H1 (cell line): ENCODE results near the gene MACROD2. TPM values are rescaled to one million over a fixed set of nuclear protein-coding genes. Genes with fewer than 3 reads are reported as not detected.

ENCODE experiments used
- CTCF ChIA-PET: fragments of 300-600 bp; sonication (Branson Sonifier 250); formaldehyde crosslinking; loops from one replicate; lab custom pipeline; 2021; ENCODE audit not compliant: partially characterized antibody; lab: Charles Lee
- POLR2A ChIA-PET: fragments of 300-600 bp; sonication (Branson Sonifier 250); formaldehyde crosslinking; loops from one replicate; lab custom pipeline; 2021; ENCODE audit warnings: inconsistent platforms; ENCODE audit not compliant: partially characterized antibody; lab: Charles Lee
- DNase-seq, 2 experiments: peaks; one replicate each; pipeline versions ENCODE4 v3.0.0 to v3.0.0-alpha.2; 2010 to 2022; ENCODE audit warnings: low spot score in 2 of 2, low read depth in 1 of 2, mixed read lengths in 1 of 2
- FAIRE-seq: peaks from 2 replicates; lab custom pipeline; 2011; peaks lifted over from hg19 to GRCh38; lab: Jason Lieb, UNC
- H2AFZ ChIP-seq: 2 replicates; pipeline ENCODE4 v1.8.1; 2012; ENCODE audit warnings: low read length, inconsistent platforms
- H2AK5ac ChIP-seq: 2 replicates; pipeline ENCODE4 v1.6.1; 2013; ENCODE audit warnings: low read depth, low read length
- H2BK120ac ChIP-seq: replicated peaks from 2 replicates; pipeline ENCODE3; 2013; ENCODE audit warnings: low read depth, low read length, inconsistent platforms
- H2BK12ac ChIP-seq: 2 replicates; pipeline ENCODE4 v1.6.1; 2013; ENCODE audit warnings: low read depth, low read length
- H2BK15ac ChIP-seq: 2 replicates; pipeline ENCODE4 v1.6.1; 2013; ENCODE audit warnings: low read length
- H2BK20ac ChIP-seq: 2 replicates; pipeline ENCODE4 v1.6.1; 2013; ENCODE audit warnings: low read length
- H2BK5ac ChIP-seq: 2 replicates; pipeline ENCODE4 v1.6.1; 2013; ENCODE audit warnings: low read depth, low read length
- H3K14ac ChIP-seq: 2 replicates; pipeline ENCODE4 v1.6.1; 2013; ENCODE audit warnings: inconsistent platforms; ENCODE audit not compliant: insufficient read length
- H3K18ac ChIP-seq: 2 replicates; pipeline ENCODE4 v1.6.1; 2013; ENCODE audit warnings: low read length; ENCODE audit errors: extremely low read depth
- H3K23ac ChIP-seq: 2 replicates; pipeline ENCODE4 v1.6.1; 2013; ENCODE audit warnings: inconsistent platforms; ENCODE audit not compliant: insufficient read length
- H3K23me2 ChIP-seq: 2 replicates; pipeline ENCODE4 v1.6.1; 2013; ENCODE audit warnings: low read depth, low read length
- H3K27ac ChIP-seq: 2 replicates; pipeline ENCODE4 v1.6.1; 2011; ENCODE audit warnings: low read depth, low read length, inconsistent platforms
- H3K27me3 ChIP-seq, 4 experiments: replicated peaks in 1 of 4; 1 replicate in 1 of 4; 2 replicates in 3 of 4; pipeline versions ENCODE4 v1.6.1 to v1.8.1; 2011 to 2013; ENCODE audit warnings: low read length in 3 of 4, mild to moderate bottlenecking in 3 of 4, inconsistent platforms in 2 of 4, mixed read lengths in 2 of 4, moderate library complexity in 1 of 4; ENCODE audit not compliant: control insufficient read depth in 3 of 4, insufficient read depth in 3 of 4; ENCODE audit errors: extremely low read depth in 1 of 4
- H3K36me3 ChIP-seq, 4 experiments: 2 replicates each; pipeline versions ENCODE4 v1.6.1 to v1.8.1; 2011 to 2013; ENCODE audit warnings: mild to moderate bottlenecking in 4 of 4, low read length in 3 of 4, moderate library complexity in 2 of 4, control low read depth in 1 of 4, inconsistent platforms in 1 of 4; ENCODE audit not compliant: insufficient read depth in 4 of 4, control insufficient read depth in 2 of 4
- H3K4ac ChIP-seq: replicated peaks from 2 replicates; pipeline ENCODE3; 2013; ENCODE audit warnings: low read length, low read depth, mixed read lengths, inconsistent platforms; ENCODE audit not compliant: insufficient read length
- H3K4me1 ChIP-seq, 4 experiments: replicated peaks in 1 of 4; 1 replicate in 1 of 4; 2 replicates in 3 of 4; pipeline versions ENCODE4 v1.6.1 to v1.8.1; 2011 to 2013; ENCODE audit warnings: low read length in 3 of 4, inconsistent platforms in 2 of 4, mixed read lengths in 1 of 4; ENCODE audit not compliant: insufficient read depth in 4 of 4, control insufficient read depth in 3 of 4
- H3K4me2 ChIP-seq, 2 experiments: 2 replicates each; pipeline versions ENCODE4 v1.6.1 to v1.8.1; 2011 to 2013; ENCODE audit warnings: low read depth in 2 of 2, low read length in 2 of 2, control low read depth in 1 of 2, inconsistent platforms in 1 of 2, mild to moderate bottlenecking in 1 of 2; ENCODE audit not compliant: insufficient read depth in 1 of 2
- H3K4me3 ChIP-seq, 4 experiments: fragments of 200-600, 300-600 bp in 1 of 4; sonication (generic), shearing (Covaris generic), sonication (Bioruptor Twin) in 1 of 4; 2 replicates each; pipeline versions ENCODE4 v1.5.1 to v1.8.1; 2011 to 2016; ENCODE audit warnings: low read length in 4 of 4, low read depth in 3 of 4, control low read depth in 2 of 4, inconsistent platforms in 2 of 4, mild to moderate bottlenecking in 2 of 4, mixed read lengths in 1 of 4, moderate library complexity in 1 of 4; ENCODE audit not compliant: insufficient read depth in 2 of 4; ENCODE audit errors: extremely low read depth in 1 of 4
- H3K56ac ChIP-seq: replicated peaks from 2 replicates; pipeline ENCODE3; 2013; ENCODE audit warnings: low read depth, mild to moderate bottlenecking, mixed read lengths, low read length, inconsistent platforms; ENCODE audit not compliant: insufficient read length
- H3K79me1 ChIP-seq: 2 replicates; pipeline ENCODE4 v1.6.1; 2013; ENCODE audit warnings: low read depth, low read length, control low read depth
- H3K79me2 ChIP-seq, 2 experiments: 2 replicates each; pipeline versions ENCODE4 v1.6.1 to v1.8.1; 2012 to 2013; ENCODE audit warnings: low read length in 2 of 2, mild to moderate bottlenecking in 2 of 2, inconsistent platforms in 1 of 2; ENCODE audit not compliant: insufficient read depth in 2 of 2, control insufficient read depth in 1 of 2
- H3K9ac ChIP-seq, 4 experiments: replicated peaks in 1 of 4; 1 replicate in 1 of 4; 2 replicates in 3 of 4; pipeline versions ENCODE4 v1.6.1 to v1.8.1; 2011 to 2013; ENCODE audit warnings: low read depth in 3 of 4, low read length in 3 of 4, control low read depth in 2 of 4, mild to moderate bottlenecking in 2 of 4, moderate library complexity in 2 of 4, inconsistent platforms in 1 of 4; ENCODE audit errors: extremely low read depth in 1 of 4
- H3K9me3 ChIP-seq, 2 experiments: 2 replicates each; pipeline versions ENCODE4 v1.6.1 to v1.8.1; 2012 to 2013; ENCODE audit warnings: mild to moderate bottlenecking in 2 of 2, moderate library complexity in 2 of 2, control low read depth in 1 of 2, inconsistent platforms in 1 of 2, low read depth in 1 of 2, low read length in 1 of 2, mixed read lengths in 1 of 2; ENCODE audit not compliant: insufficient read depth in 2 of 2
- H4K20me1 ChIP-seq, 2 experiments: replicated peaks in 1 of 2; 2 replicates each; pipeline versions ENCODE3 to v1.8.1; 2011 to 2013; ENCODE audit warnings: inconsistent platforms in 2 of 2, low read length in 2 of 2, mild to moderate bottlenecking in 1 of 2; ENCODE audit not compliant: insufficient read depth in 2 of 2, control insufficient read depth in 1 of 2
- H4K5ac ChIP-seq: 2 replicates; pipeline ENCODE4 v1.6.1; 2013; ENCODE audit warnings: low read length, low read depth, mixed read lengths, inconsistent platforms; ENCODE audit not compliant: insufficient read length
- H4K8ac ChIP-seq: 2 replicates; pipeline ENCODE4 v1.8.0; 2013; ENCODE audit warnings: mild to moderate bottlenecking, moderate library complexity, low read length, inconsistent platforms; ENCODE audit not compliant: insufficient read depth; ENCODE audit errors: extremely low read depth
- H4K91ac ChIP-seq: replicated peaks from 2 replicates; pipeline ENCODE3; 2013; ENCODE audit warnings: low read length, mixed read lengths, inconsistent platforms; ENCODE audit not compliant: insufficient read length
- MAFK ChIP-seq: IDR thresholded peaks from 2 replicates; pipeline ENCODE4 v1.6.1; 2012; ENCODE audit warnings: low read depth, mild to moderate bottlenecking, improper control_type of control experiment, low read length
- ZNF274 ChIP-seq: IDR thresholded peaks from 2 replicates; pipeline ENCODE4 v1.7.0; 2012; ENCODE audit warnings: low read length, borderline replicate concordance; ENCODE audit errors: extremely low read depth
- WGBS, 2 experiments: shearing (Covaris generic) in 1 of 2; methylation state at CpG; one replicate each; pipeline versions ENCODE4 v1.1.6 to v1.1.7; 2013 to 2015; ENCODE audit warnings: low lambda C conversion rate in 2 of 2, mixed read lengths in 2 of 2, inconsistent platforms in 1 of 2, low coverage in 1 of 2, missing lambda C conversion rate in 1 of 2; ENCODE audit not compliant: insufficient replicate concordance in 2 of 2, insufficient coverage in 1 of 2, insufficient read length in 1 of 2; ENCODE audit errors: extremely low coverage in 1 of 2, missing lambda C conversion rate in 1 of 2; 5-methylcytosine and 5-hydroxymethylcytosine counted together
- polyA plus RNA-seq, 7 experiments: library from polyadenylated mRNA; depleted of rRNA in 3 of 7; stranded (reverse) in 5 of 7; unstranded in 2 of 7; fragments of >200 nt in 5 of 7; fragments of 200-250 nt in 2 of 7; gene quantifications; 1 replicate in 5 of 7; 2 replicates in 1 of 7; 4 replicates in 1 of 7; pipeline versions ENCODE4 v1.2.1 to v1.2.3, GENCODE V29; 2011 to 2013; ENCODE audit warnings: missing spikeins in 2 of 7, mixed read lengths in 2 of 7
- total RNA-seq: library from RNA; stranded (reverse); fragmentation: NEBNext Ultra II Directional; extraction: Animal tissue kit (Norgen Biotek cat#: 25700); gene quantifications from 2 replicates; pipeline ENCODE4 v1.2.1, GENCODE V29; 2021

The MACROD2 gene
- total and polyA plus RNA-seq, 2 of the 8 experiments (the other 6 are each of a cell fraction or from before 2014, with no cell fraction given) = 0.70 to 3.9 TPM

DNA sequence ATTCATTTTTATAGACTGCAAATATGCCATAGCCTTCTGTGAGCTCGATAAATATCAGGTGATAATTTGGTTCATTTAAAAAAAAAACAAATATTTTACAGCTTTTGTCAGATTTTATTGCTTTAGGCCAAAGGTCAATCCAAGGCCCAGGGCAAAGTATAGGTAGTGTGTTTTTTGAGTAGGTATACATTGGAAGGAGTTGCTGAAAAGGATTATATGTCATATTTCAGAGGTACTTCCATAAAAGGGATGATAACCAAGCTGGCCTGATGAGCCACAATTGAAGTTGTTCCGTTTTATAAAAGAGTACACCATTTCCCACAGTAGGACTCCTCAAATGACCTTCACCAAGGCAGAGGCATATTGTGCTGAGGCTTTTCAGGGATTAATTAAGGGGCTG lies 794.9 kb downstream of the MACROD2 start:
- no peak overlapping the region for H2AK5ac ChIP-seq
- H3K27me3 ChIP-seq = no peaks in the 10 kb centered on the region
- no peaks in the 10 kb centered on the region for H3K9me3 ChIP-seq
- no peak overlapping the region for H3K14ac ChIP-seq
- H2BK120ac ChIP-seq = no peak overlapping the region
- FAIRE-seq (no peak), DNase-seq (no peak)
- H3K9ac ChIP-seq = no peak overlapping the region
- H3K36me3 ChIP-seq = no peaks in the 10 kb centered on the region
- TF ChIP-seq ZNF274 (peak; percentile 23; the same call in 1 of the 2 replicates), MAFK (no peak)
- POLR2A ChIA-PET = no interaction called here
- H2BK5ac ChIP-seq = no peak overlapping the region
- H3K4me3 ChIP-seq = no peak overlapping the region
- no peak overlapping the region for H3K4me2 ChIP-seq
- CTCF ChIA-PET = no interaction called here
- no peak overlapping the region for H3K27ac ChIP-seq
- H3K4ac ChIP-seq = no peak overlapping the region
- H2BK15ac ChIP-seq = no peak overlapping the region
- H4K20me1 ChIP-seq = no peaks in the 10 kb centered on the region
- H4K8ac ChIP-seq = no peak overlapping the region
- no peak overlapping the region for H2AFZ ChIP-seq
- H2BK12ac ChIP-seq = no peak overlapping the region
- no peaks in the 10 kb centered on the region for H3K79me2 ChIP-seq
- H3K4me1 ChIP-seq = no peaks in the 10 kb centered on the region
- H3K79me1 ChIP-seq = no peaks in the 10 kb centered on the region
- H4K5ac ChIP-seq = no peak overlapping the region
- H3K18ac ChIP-seq = no peak overlapping the region
- H3K56ac ChIP-seq = no peak overlapping the region
- H4K91ac ChIP-seq = no peak overlapping the region
- H3K23ac ChIP-seq = no peak overlapping the region
- H3K23me2 ChIP-seq = no peaks in the 10 kb centered on the region
- WGBS, 2 experiments = 92% methylated on average over 2 of the region's 2 CpGs; no CpG with 5 or more reads in 1 of the 2 experiments
- no peak overlapping the region for H2BK20ac ChIP-seq
